CD14-positive monocyte (primary cell): Measurements from ENCODE around the gene LYSMD4. TPM values are rescaled to one million over a fixed set of nuclear protein-coding genes. Genes with fewer than 3 reads are reported as not detected.

Experiments used
- DNase-seq, 3 donors: peaks; one replicate each; pipeline ENCODE4 v3.0.0-alpha.2; 2011 to 2022
- H2AFZ ChIP-seq: 2 replicates; pipeline ENCODE4 v1.6.0; 2012; ENCODE audit warnings: mild to moderate bottlenecking, low read depth, low read length, inconsistent platforms; ENCODE audit not compliant: insufficient read depth, poor library complexity, severe bottlenecking
- H3K27ac ChIP-seq, 2 donors: 1 replicate in 1 of 2; 2 replicates in 1 of 2; pipeline ENCODE4 v1.5.1; 2012 to 2013; ENCODE audit warnings: low read length in 2 of 2, control low read depth in 1 of 2, inconsistent platforms in 1 of 2, low read depth in 1 of 2, mild to moderate bottlenecking in 1 of 2
- H3K27me3 ChIP-seq, 2 donors: one replicate each; pipeline versions ENCODE4 v1.6.0 to v1.6.1; 2011 to 2013; ENCODE audit warnings: low read length in 2 of 2; ENCODE audit not compliant: control insufficient read depth in 2 of 2, insufficient read depth in 2 of 2
- H3K36me3 ChIP-seq, 2 donors: replicated peaks in 1 of 2; 1 replicate in 1 of 2; 2 replicates in 1 of 2; pipeline versions ENCODE4 v1.5.1 to v1.6.1; 2012 to 2013; ENCODE audit warnings: low read length in 2 of 2, control low read depth in 1 of 2, inconsistent platforms in 1 of 2, mild to moderate bottlenecking in 1 of 2; ENCODE audit not compliant: insufficient read depth in 2 of 2, control insufficient read depth in 1 of 2
- H3K4me1 ChIP-seq, 2 donors: 1 replicate in 1 of 2; 2 replicates in 1 of 2; pipeline versions ENCODE4 v1.5.1 to v1.6.1; 2012 to 2013; ENCODE audit warnings: low read length in 2 of 2, control low read depth in 1 of 2, inconsistent platforms in 1 of 2, mild to moderate bottlenecking in 1 of 2, moderate library complexity in 1 of 2; ENCODE audit not compliant: insufficient read depth in 2 of 2, control insufficient read depth in 1 of 2
- H3K4me2 ChIP-seq: replicated peaks from 2 replicates; pipeline ENCODE3; 2012; ENCODE audit warnings: low read length, moderate library complexity, mild to moderate bottlenecking; ENCODE audit not compliant: poor library complexity, severe bottlenecking; ENCODE audit errors: extremely low read depth
- H3K4me3 ChIP-seq, 3 experiments: fragments of 200-600 bp in 1 of 3; sonication (generic) in 1 of 3; replicated peaks in 1 of 3; 1 replicate in 2 of 3; 2 replicates in 1 of 3; pipeline ENCODE4 v1.5.1; 2011 to 2013; ENCODE audit warnings: low read length in 3 of 3, mild to moderate bottlenecking in 3 of 3, control low read depth in 2 of 3, low read depth in 2 of 3, inconsistent platforms in 1 of 3, moderate library complexity in 1 of 3
- H3K79me2 ChIP-seq: 2 replicates; pipeline ENCODE4 v1.6.0; 2012; ENCODE audit warnings: mild to moderate bottlenecking, control low read depth, inconsistent platforms, low read length, moderate library complexity; ENCODE audit not compliant: insufficient read depth
- H3K9ac ChIP-seq: 2 replicates; pipeline ENCODE4 v1.6.0; 2017; ENCODE audit warnings: low read length, mild to moderate bottlenecking; ENCODE audit not compliant: insufficient read depth, poor library complexity, severe bottlenecking
- H3K9me3 ChIP-seq, 2 donors: replicated peaks in 1 of 2; 1 replicate in 1 of 2; 2 replicates in 1 of 2; pipeline versions ENCODE4 v1.5.1 to v1.6.1; 2012 to 2013; ENCODE audit warnings: low read length in 2 of 2, control low read depth in 1 of 2; ENCODE audit not compliant: control insufficient read depth in 1 of 2, insufficient read depth in 1 of 2
- H4K20me1 ChIP-seq: 2 replicates; pipeline ENCODE4 v1.6.0; 2012; ENCODE audit warnings: mild to moderate bottlenecking, low read length, control low read depth, moderate library complexity; ENCODE audit not compliant: insufficient read depth
- H3K27ac Mint-ChIP-seq, 7 donors: one replicate each; pipeline ENCODE4 v1.8.0; 2020; ENCODE audit warnings: mild to moderate bottlenecking in 7 of 7, mixed read lengths in 7 of 7, moderate library complexity in 6 of 7, inconsistent platforms in 2 of 7
- H3K27me3 Mint-ChIP-seq, 3 donors: one replicate each; pipeline ENCODE4 v1.8.0; 2021 to 2022; ENCODE audit warnings: low read depth in 3 of 3, mild to moderate bottlenecking in 3 of 3, mixed read lengths in 3 of 3, moderate library complexity in 3 of 3, inconsistent platforms in 1 of 3
- H3K36me3 Mint-ChIP-seq, 2 donors: one replicate each; pipeline ENCODE4 v1.8.0; 2020; ENCODE audit warnings: mixed read lengths in 2 of 2, inconsistent platforms in 1 of 2, mild to moderate bottlenecking in 1 of 2
- H3K4me1 Mint-ChIP-seq: one replicate; pipeline ENCODE4 v1.8.0; 2020; ENCODE audit warnings: mild to moderate bottlenecking, mixed read lengths
- H3K4me3 Mint-ChIP-seq, 2 donors: one replicate each; pipeline ENCODE4 v1.8.0; 2020; ENCODE audit warnings: mild to moderate bottlenecking in 2 of 2, mixed read lengths in 2 of 2, moderate library complexity in 1 of 2
- H3K9me3 Mint-ChIP-seq, 7 donors: one replicate each; pipeline ENCODE4 v1.8.0; 2020 to 2022; ENCODE audit warnings: mixed read lengths in 7 of 7, mild to moderate bottlenecking in 6 of 7, moderate library complexity in 6 of 7, inconsistent platforms in 2 of 7
- CTCF ChIP-seq: fragments of 200-600 bp; IDR thresholded peaks from one replicate; pipeline ENCODE4 v1.8.0; 2022; ENCODE audit warnings: antibody characterized with exemption, mild to moderate bottlenecking
- WGBS: methylation state at CpG from one replicate; pipeline ENCODE4 v1.1.5; 2013; ENCODE audit warnings: missing lambda C conversion rate; ENCODE audit not compliant: insufficient coverage; 5-methylcytosine and 5-hydroxymethylcytosine counted together
- intact Hi-C, 2 donors: fragments of 100-400 bp; cut with micrococcal nuclease; formaldehyde crosslinking; loops; one replicate each; pipeline versions ENCODE4 v1.15.0 to v1.15.1; 2023
- polyA plus RNA-seq, 3 donors: library from polyadenylated mRNA; depleted of rRNA in 1 of 3; unstranded in 2 of 3; stranded (reverse) in 1 of 3; fragments of 300-500 nt in 2 of 3; fragments of >200 nt in 1 of 3; fragmentation: Illumina TruSeq in 2 of 3; gene quantifications; 1 replicate in 2 of 3; 2 replicates in 1 of 3; pipeline ENCODE4 v1.2.3, GENCODE V29; 2012 to 2021

LYSMD4 gene
- polyA plus RNA-seq, 3 donors = 1.1 to 4.7 (median 2.5) TPM

- intact Hi-C loops = no loop called here
- Histone ChIP-seq H4K20me1 (peaks cover 74% of the 10 kb centered on the region), H3K27ac (no peak overlapping the region), H2AFZ (no peak overlapping the region), H3K9me3 (no peaks in the 10 kb centered on the region), H3K9ac (no peak overlapping the region), H3K4me1 (no peaks in the 10 kb centered on the region), H3K4me3 (no peak overlapping the region), H3K27me3 (no peaks in the 10 kb centered on the region), H3K4me2 (no peak overlapping the region), H3K36me3 (peaks cover 79 to 99% of the 10 kb centered on the region in 2 donors), H3K79me2 (no peaks in the 10 kb centered on the region)
- H3K27me3 Mint-ChIP-seq = no peaks in the 10 kb centered on the region
- WGBS = 98% methylated on average over 5 of the region's 5 CpGs
- no peak overlapping the region for H3K4me3 Mint-ChIP-seq
- DNase-seq = no peak
- H3K4me1 Mint-ChIP-seq = peaks cover 4% of the 10 kb centered on the region
- peaks cover 87 to 97% of the 10 kb centered on the region in 2 donors for H3K36me3 Mint-ChIP-seq
- no peaks in the 10 kb centered on the region for H3K9me3 Mint-ChIP-seq
- no peak for TF ChIP-seq CTCF
- peak overlapping the region in 3 of 7 donors; percentile 15 to 63 (median 45) for H3K27ac Mint-ChIP-seq
Observed at GRCh38 chr15:99711625-99712024, 21.6 kb downstream of the LYSMD4 start.

GRCh38 chr15:99709243-99709986, 23.8 kb downstream of the LYSMD4 start:
- no peak overlapping the region for H3K4me3 ChIP-seq
- peak overlapping the region in 1 of 2 donors; percentile 26 for H3K27ac ChIP-seq
- Mint-ChIP-seq H3K4me1 (peaks cover 4% of the 10 kb centered on the region), H3K4me3 (no peak overlapping the region), H3K27ac (peak overlapping the region in 4 of 7 donors; percentile 15 to 45 (median 27)), H3K27me3 (no peaks in the 10 kb centered on the region), H3K36me3 (peaks cover 71 to 78% of the 10 kb centered on the region in 2 donors), H3K9me3 (no peaks in the 10 kb centered on the region)
- no peak for DNase-seq
- H3K4me1 ChIP-seq = no peaks in the 10 kb centered on the region
- H3K9ac ChIP-seq = no peak overlapping the region
- H3K27me3 ChIP-seq = no peaks in the 10 kb centered on the region
- no peak overlapping the region for H2AFZ ChIP-seq
- intact Hi-C loops = loop anchor here (5.0 to 10.0 kb wide), 2 partner anchors 427 to 435 kb away; no protein-coding TSS in a partner anchor
- peaks cover 59% of the 10 kb centered on the region for H4K20me1 ChIP-seq
- H3K4me2 ChIP-seq = no peak overlapping the region
- peaks cover 66 to 94% of the 10 kb centered on the region in 2 donors for H3K36me3 ChIP-seq
- TF ChIP-seq CTCF = no peak
- 97% methylated on average over 11 of the region's 16 CpGs for WGBS
- no peaks in the 10 kb centered on the region for H3K79me2 ChIP-seq
- no peaks in the 10 kb centered on the region for H3K9me3 ChIP-seq
